Neural cell (in vitro differentiated cells): ENCODE data around the gene KATNAL1. TPM values are rescaled to one million over a fixed set of nuclear protein-coding genes. Genes with fewer than 3 reads are reported as not detected.

Experiments used
- H2AFZ ChIP-seq: fragments of 200-600, 300-800 bp; sonication (generic), shearing (Covaris generic); 2 replicates; pipeline ENCODE4 v1.6.0; 2014; ENCODE audit warnings: low read depth, mild to moderate bottlenecking, antibody characterized with exemption, low read length, moderate library complexity
- H3F3A ChIP-seq: fragments of 200-600 bp; shearing (Covaris generic); 2 replicates; pipeline ENCODE4 v1.6.1; 2016; ENCODE audit warnings: mild to moderate bottlenecking, moderate library complexity, mixed read lengths, antibody characterized with exemption, low read length; ENCODE audit not compliant: insufficient read depth, poor library complexity, severe bottlenecking
- H3K27ac ChIP-seq: fragments of 200-600, 300-800 bp; sonication (generic), shearing (Covaris generic); 2 replicates; pipeline ENCODE4 v1.5.1; 2014; ENCODE audit warnings: mild to moderate bottlenecking, low read length, moderate library complexity
- H3K27me3 ChIP-seq: fragments of 300-800, 200-600 bp; sonication (generic), shearing (Covaris generic); 2 replicates; pipeline ENCODE4 v1.6.0; 2014; ENCODE audit warnings: mild to moderate bottlenecking, low read depth, low read length, moderate library complexity; ENCODE audit not compliant: insufficient read depth
- H3K36me3 ChIP-seq: fragments of 300-800, 200-600 bp; sonication (generic), shearing (Covaris generic); 2 replicates; pipeline ENCODE4 v1.5.1; 2014; ENCODE audit warnings: mild to moderate bottlenecking, antibody characterized with exemption, low read length, moderate library complexity; ENCODE audit not compliant: insufficient read depth
- H3K4me2 ChIP-seq: fragments of 300-800, 200-600 bp; sonication (generic), shearing (Covaris generic); 2 replicates; pipeline ENCODE4 v1.6.0; 2014; ENCODE audit warnings: mild to moderate bottlenecking, low read length
- H3K4me3 ChIP-seq: fragments of 300-800, 200-600 bp; sonication (generic), shearing (Covaris generic); 2 replicates; pipeline ENCODE4 v1.5.1; 2014; ENCODE audit warnings: mild to moderate bottlenecking, low read length, moderate library complexity
- H3K79me2 ChIP-seq: fragments of 200-600 bp; shearing (Covaris generic); replicated peaks from 2 replicates; pipeline ENCODE4 v1.6.0; 2014; ENCODE audit warnings: mild to moderate bottlenecking, low read length, moderate library complexity; ENCODE audit not compliant: insufficient read depth
- H3K9ac ChIP-seq: fragments of 300-800, 200-600 bp; sonication (generic), shearing (Covaris generic); 2 replicates; pipeline ENCODE4 v1.6.1; 2016; ENCODE audit warnings: mild to moderate bottlenecking, low read length, mixed read lengths
- H3K9me2 ChIP-seq: fragments of 200-600 bp; shearing (Covaris generic); 2 replicates; pipeline ENCODE4 v1.6.1; 2016; ENCODE audit warnings: mild to moderate bottlenecking, low read length, mixed read lengths; ENCODE audit not compliant: insufficient read depth
- H3K9me3 ChIP-seq: fragments of 200-600, 300-800 bp; sonication (generic), shearing (Covaris generic); 2 replicates; pipeline ENCODE4 v1.6.1; 2016; ENCODE audit warnings: mild to moderate bottlenecking, mixed run types, low read length, moderate library complexity, mixed read lengths
- H4K20me1 ChIP-seq: fragments of 200-600 bp; shearing (Covaris generic); 2 replicates; pipeline ENCODE4 v1.6.1; 2016; ENCODE audit warnings: mild to moderate bottlenecking, mixed run types; ENCODE audit not compliant: insufficient read depth
- EZH2 ChIP-seq: fragments of 200-600, 300-800 bp; shearing (Covaris generic), sonication (generic); IDR thresholded peaks from 2 replicates; pipeline ENCODE4 v1.6.1; 2014; ENCODE audit warnings: antibody characterized with exemption, low read length, borderline replicate concordance, mild to moderate bottlenecking; ENCODE audit not compliant: insufficient read depth, poor library complexity, severe bottlenecking
- MXI1 ChIP-seq: fragments of 450-650 bp; conservative IDR thresholded peaks from 2 replicates; pipeline ENCODE4 v1.6.1; 2014; ENCODE audit warnings: antibody characterized with exemption, mild to moderate bottlenecking; ENCODE audit not compliant: poor library complexity, severe bottlenecking
- POLR2AphosphoS5 ChIP-seq: IDR thresholded peaks from 2 replicates; pipeline ENCODE4 v1.6.1; 2012
- REST ChIP-seq: IDR thresholded peaks from 2 replicates; pipeline ENCODE4 v1.6.1; 2012; ENCODE audit warnings: borderline replicate concordance
- SMC3 ChIP-seq: fragments of 450-650 bp; conservative IDR thresholded peaks from 2 replicates; pipeline ENCODE4 v1.6.1; 2014; ENCODE audit warnings: antibody characterized with exemption, mild to moderate bottlenecking, moderate library complexity; ENCODE audit not compliant: poor library complexity
- TAF1 ChIP-seq: IDR thresholded peaks from 2 replicates; pipeline ENCODE4 v1.6.1; 2012; ENCODE audit warnings: low read depth
- polyA plus RNA-seq: library from polyadenylated mRNA; depleted of rRNA; stranded (reverse); fragments of >200 nt; gene quantifications from 2 replicates; pipeline ENCODE4 v1.2.3, GENCODE V29; 2014

Gene KATNAL1
- polyA plus RNA-seq, 1 donor from 2014 or later: 24.9 TPM

- H4K20me1 ChIP-seq: no peaks in the 10 kb centered on the region
- H2AFZ ChIP-seq: no peak overlapping the region
- no peaks in the 10 kb centered on the region for H3K79me2 ChIP-seq
- H3K4me2 ChIP-seq: no peak overlapping the region
- H3K36me3 ChIP-seq: no peaks in the 10 kb centered on the region
- no peak overlapping the region for H3K9ac ChIP-seq
- no peaks in the 10 kb centered on the region for H3K9me2 ChIP-seq
- no peaks in the 10 kb centered on the region for H3F3A ChIP-seq
- TF ChIP-seq POLR2AphosphoS5: no peak
- TF ChIP-seq REST: no peak
- TF ChIP-seq MXI1: no peak
- H3K9me3 ChIP-seq: no peaks in the 10 kb centered on the region
- H3K27me3 ChIP-seq: no peaks in the 10 kb centered on the region
- no peak overlapping the region for H3K4me3 ChIP-seq
- no peak overlapping the region for H3K27ac ChIP-seq
Observed at GRCh38 chr13:30345426-30346100, 38.2 kb upstream of the KATNAL1 start.

GRCh38 chr13:30341815-30342570 lies 34.6 kb upstream of the KATNAL1 start:
- Histone ChIP-seq H3K9me3 (no peaks in the 10 kb centered on the region), H3F3A (no peaks in the 10 kb centered on the region), H3K79me2 (no peaks in the 10 kb centered on the region), H3K4me2 (no peak overlapping the region), H3K4me3 (no peak overlapping the region), H3K9me2 (no peaks in the 10 kb centered on the region), H3K9ac (no peak overlapping the region), H3K27ac (no peak overlapping the region), H4K20me1 (no peaks in the 10 kb centered on the region), H2AFZ (no peak overlapping the region), H3K27me3 (no peaks in the 10 kb centered on the region), H3K36me3 (no peaks in the 10 kb centered on the region)
- TF ChIP-seq TAF1 (no peak), REST (no peak), EZH2 (no peak), SMC3 (no peak), MXI1 (no peak)
